Panc1 (cell line): ENCODE results near the gene NUP43.

Experiments
- CTCF ChIP-seq: fragments of 450-650 bp; IDR thresholded peaks from 2 replicates; pipeline ENCODE4 v1.5.1; 2017; ENCODE audit warnings: mild to moderate bottlenecking
- POLR2AphosphoS5 ChIP-seq: IDR thresholded peaks from 2 replicates; pipeline ENCODE4 v1.6.1; 2012; ENCODE audit warnings: mild to moderate bottlenecking, low read depth, low read length, moderate library complexity

GRCh38 chr6:149781715-149782114 lies 35.4 kb upstream of the NUP43 start:
- TF ChIP-seq CTCF (no peak), POLR2AphosphoS5 (no peak)
